ENCODE results near the gene GALT. TPM values are rescaled to one million over a fixed set of nuclear protein-coding genes. Genes with fewer than 3 reads are reported as not detected.

The GALT gene
- total RNA-seq, 1 experiment from 2014 or later, result 25.7 TPM

- no peaks in the 10 kb centered on the region for H3K27me3 Mint-ChIP-seq (ENCODE audit: unreplicated experiment)
- BruUV-seq (replicated peaks), result no TSS peak
- H3K4me1 Mint-ChIP-seq (ENCODE audit: low read depth, unreplicated experiment), result no peaks in the 10 kb centered on the region
- no peak overlapping the region for H3K27ac Mint-ChIP-seq (ENCODE audit: unreplicated experiment)
- H3K4me3 Mint-ChIP-seq (ENCODE audit: low read depth, unreplicated experiment), result no peak overlapping the region
- no peaks in the 10 kb centered on the region for H3K9me3 Mint-ChIP-seq (ENCODE audit: low read depth, unreplicated experiment)
- CTCF ChIA-PET, result no interaction called here
- intact Hi-C loops (cut with micrococcal nuclease; ENCODE audit: unreplicated experiment), result no loop called here
- TF ChIP-seq, protein P1, sequence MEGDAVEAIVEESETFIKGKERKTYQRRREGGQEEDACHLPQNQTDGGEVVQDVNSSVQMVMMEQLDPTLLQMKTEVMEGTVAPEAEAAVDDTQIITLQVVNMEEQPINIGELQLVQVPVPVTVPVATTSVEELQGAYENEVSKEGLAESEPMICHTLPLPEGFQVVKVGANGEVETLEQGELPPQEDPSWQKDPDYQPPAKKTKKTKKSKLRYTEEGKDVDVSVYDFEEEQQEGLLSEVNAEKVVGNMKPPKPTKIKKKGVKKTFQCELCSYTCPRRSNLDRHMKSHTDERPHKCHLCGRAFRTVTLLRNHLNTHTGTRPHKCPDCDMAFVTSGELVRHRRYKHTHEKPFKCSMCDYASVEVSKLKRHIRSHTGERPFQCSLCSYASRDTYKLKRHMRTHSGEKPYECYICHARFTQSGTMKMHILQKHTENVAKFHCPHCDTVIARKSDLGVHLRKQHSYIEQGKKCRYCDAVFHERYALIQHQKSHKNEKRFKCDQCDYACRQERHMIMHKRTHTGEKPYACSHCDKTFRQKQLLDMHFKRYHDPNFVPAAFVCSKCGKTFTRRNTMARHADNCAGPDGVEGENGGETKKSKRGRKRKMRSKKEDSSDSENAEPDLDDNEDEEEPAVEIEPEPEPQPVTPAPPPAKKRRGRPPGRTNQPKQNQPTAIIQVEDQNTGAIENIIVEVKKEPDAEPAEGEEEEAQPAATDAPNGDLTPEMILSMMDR (IDR thresholded peaks at IDR 0.05; ENCODE audit: unreplicated experiment), result no peak
- no peak for DNase-seq
- peaks cover 15% of the 10 kb centered on the region for H3K36me3 Mint-ChIP-seq (ENCODE audit: insufficient read depth, unreplicated experiment)
Measured at GRCh38 chr9:34663303-34663605, 16.8 kb downstream of the GALT start.

- peak overlapping the region; percentile 68 for H3K4me3 Mint-ChIP-seq (ENCODE audit: low read depth, unreplicated experiment)
- CTCF ChIA-PET, result interaction anchor here (1.0 kb wide), 2 partner anchors 12 to 18 kb away, joined by 4 to 6 read pairs; partner anchors contain the start of genes GALT and IL11RA
- peak; percentile 71 for DNase-seq
- H3K4me1 Mint-ChIP-seq (ENCODE audit: low read depth, unreplicated experiment), result no peaks in the 10 kb centered on the region
- TF ChIP-seq, protein P1 (IDR thresholded peaks at IDR 0.05; ENCODE audit: unreplicated experiment), result peak; percentile 66
- no peaks in the 10 kb centered on the region for H3K9me3 Mint-ChIP-seq (ENCODE audit: low read depth, unreplicated experiment)
- no peak overlapping the region for H3K27ac Mint-ChIP-seq (ENCODE audit: unreplicated experiment)
- intact Hi-C loops (cut with micrococcal nuclease; ENCODE audit: unreplicated experiment), result no loop called here
- peaks cover 8% of the 10 kb centered on the region for H3K27me3 Mint-ChIP-seq (ENCODE audit: unreplicated experiment)
- peaks cover 15% of the 10 kb centered on the region for H3K36me3 Mint-ChIP-seq (ENCODE audit: insufficient read depth, unreplicated experiment)
- no TSS peak for BruUV-seq (replicated peaks)
Measured at GRCh38 chr9:34664281-34665066, 18.0 kb downstream of the GALT start.

DNA sequence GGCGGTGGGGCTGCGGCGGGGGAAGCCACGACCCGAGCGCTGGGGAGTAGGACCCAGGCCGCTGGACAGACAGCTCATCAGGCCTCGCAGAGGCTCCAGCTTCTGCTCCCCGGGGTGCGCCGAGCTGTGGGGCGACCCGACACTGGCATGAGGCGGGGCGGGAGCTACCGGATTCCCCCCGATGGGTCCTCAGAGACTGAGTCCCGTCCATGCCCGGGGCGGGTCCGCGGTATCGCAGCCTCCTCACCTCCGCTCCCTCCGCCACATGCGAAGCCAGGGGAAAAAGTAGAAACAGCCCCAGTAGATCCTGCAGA lies 18.5 kb downstream of the GALT start:
- Mint-ChIP-seq H3K27me3 (ENCODE audit: unreplicated experiment) (peaks cover 12% of the 10 kb centered on the region), H3K4me1 (ENCODE audit: low read depth, unreplicated experiment) (no peaks in the 10 kb centered on the region), H3K27ac (ENCODE audit: unreplicated experiment) (no peak overlapping the region), H3K36me3 (ENCODE audit: insufficient read depth, unreplicated experiment) (peaks cover 15% of the 10 kb centered on the region), H3K4me3 (ENCODE audit: low read depth, unreplicated experiment) (peak overlapping the region; percentile 68), H3K9me3 (ENCODE audit: low read depth, unreplicated experiment) (no peaks in the 10 kb centered on the region)
- BruUV-seq (replicated peaks), result no TSS peak
- TF ChIP-seq, protein P1 (IDR thresholded peaks at IDR 0.05; ENCODE audit: unreplicated experiment), result no peak
- CTCF ChIA-PET, result interaction anchor here (0.6 to 1.0 kb wide), 4 partner anchors 13 to 983 kb away, joined by 3 to 7 read pairs (median 5); partner anchors contain the start of genes GALT and IL11RA
- DNase-seq, result no peak
- intact Hi-C loops (cut with micrococcal nuclease; ENCODE audit: unreplicated experiment), result no loop called here

- Mint-ChIP-seq H3K36me3 (ENCODE audit: insufficient read depth, unreplicated experiment) (peaks cover 15% of the 10 kb centered on the region), H3K9me3 (ENCODE audit: low read depth, unreplicated experiment) (no peaks in the 10 kb centered on the region), H3K4me1 (ENCODE audit: low read depth, unreplicated experiment) (no peaks in the 10 kb centered on the region), H3K27ac (ENCODE audit: unreplicated experiment) (peak overlapping the region; percentile 82), H3K4me3 (ENCODE audit: low read depth, unreplicated experiment) (peak overlapping the region; percentile 68), H3K27me3 (ENCODE audit: unreplicated experiment) (peaks cover 12% of the 10 kb centered on the region)
- BruUV-seq (replicated peaks), result TSS peak; percentile 69
- peak; percentile 78 for DNase-seq
- TF ChIP-seq, protein P1 (IDR thresholded peaks at IDR 0.05; ENCODE audit: unreplicated experiment), result no peak
- intact Hi-C loops (cut with micrococcal nuclease; ENCODE audit: unreplicated experiment), result no loop called here
- CTCF ChIA-PET, result interaction anchor here (0.6 to 1.0 kb wide), 4 partner anchors 13 to 982 kb away, joined by 3 to 7 read pairs (median 5); partner anchors contain the start of genes GALT and IL11RA
Measured at GRCh38 chr9:34665381-34666250, 19.1 kb downstream of the GALT start.

Data from Calu3 (cell line).